Measurements from ENCODE around the gene RIPK1. TPM values are rescaled to one million over a fixed set of nuclear protein-coding genes. Genes with fewer than 3 reads are reported as not detected.

RIPK1 gene
- total RNA-seq, 1 donor from 2014 or later, result 18.4 TPM

DNA sequence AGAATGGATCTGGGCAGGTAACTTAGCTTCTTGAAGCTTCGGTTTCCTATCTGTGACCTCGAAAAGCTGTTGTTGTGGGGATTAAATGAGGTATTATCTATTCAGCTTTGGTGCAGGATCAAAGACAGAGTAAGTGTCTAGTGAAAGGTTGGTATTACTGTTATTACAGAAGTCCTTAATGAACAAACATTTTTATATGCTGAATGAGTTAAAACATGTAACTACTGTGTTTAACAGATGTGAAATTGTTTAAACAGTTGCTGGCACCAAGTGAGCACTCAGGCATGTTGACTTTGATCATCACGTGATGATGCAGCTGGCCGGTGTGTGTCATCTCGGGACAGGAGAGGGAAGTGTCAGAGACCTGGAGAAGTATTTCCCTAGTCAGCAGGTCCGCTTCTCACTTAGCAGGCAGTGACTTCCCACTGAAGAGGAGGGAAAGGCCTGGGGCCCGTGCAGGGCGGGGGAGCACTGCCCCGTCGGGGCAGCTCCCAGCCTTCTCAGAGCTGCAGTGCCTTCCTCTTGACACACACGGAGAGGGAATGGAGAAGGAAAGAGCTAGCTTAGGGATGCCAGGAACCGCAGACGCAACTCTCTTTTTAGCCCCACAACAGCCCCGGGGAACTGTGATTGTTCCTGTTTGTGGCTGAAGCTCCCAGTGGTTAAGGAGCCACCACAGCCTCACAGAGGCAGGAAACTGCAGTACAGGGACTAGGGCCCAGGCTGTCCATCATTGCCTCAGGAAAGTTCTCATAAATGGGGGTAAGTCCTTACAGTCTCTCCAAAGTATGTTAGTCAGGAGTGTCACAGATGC lies 71.0 kb downstream of the RIPK1 start:
- Mint-ChIP-seq H3K9me3 (no peaks in the 10 kb centered on the region), H3K27ac (no peak overlapping the region), H3K27me3 (ENCODE audit: low read depth) (no peaks in the 10 kb centered on the region)

DNA sequence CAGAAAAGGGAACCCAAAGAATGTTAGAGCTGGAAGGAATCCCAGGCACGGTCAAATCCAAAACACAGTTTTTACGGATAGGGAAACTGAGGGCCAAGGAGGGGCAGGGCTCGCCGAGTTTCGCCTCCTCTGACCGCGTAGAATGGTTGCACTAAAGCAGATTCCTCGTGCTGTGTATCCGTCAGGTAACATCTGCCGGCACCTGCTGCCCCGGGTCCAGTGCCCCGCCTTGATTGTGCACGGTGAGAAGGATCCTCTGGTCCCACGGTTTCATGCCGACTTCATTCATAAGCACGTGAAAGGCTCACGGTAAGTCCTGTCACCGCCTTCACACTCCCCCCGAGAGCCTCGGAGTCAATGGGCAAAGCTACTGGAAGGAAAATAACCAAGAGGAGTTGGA lies 71.9 kb downstream of the RIPK1 start:
- Mint-ChIP-seq H3K4me3 (no peak overlapping the region), H3K27me3 (ENCODE audit: low read depth) (no peaks in the 10 kb centered on the region), H3K4me1 (no peaks in the 10 kb centered on the region), H3K36me3 (peaks cover 61% of the 10 kb centered on the region), H3K9me3 (no peaks in the 10 kb centered on the region), H3K27ac (no peak overlapping the region)
- TF ChIP-seq, protein P1, sequence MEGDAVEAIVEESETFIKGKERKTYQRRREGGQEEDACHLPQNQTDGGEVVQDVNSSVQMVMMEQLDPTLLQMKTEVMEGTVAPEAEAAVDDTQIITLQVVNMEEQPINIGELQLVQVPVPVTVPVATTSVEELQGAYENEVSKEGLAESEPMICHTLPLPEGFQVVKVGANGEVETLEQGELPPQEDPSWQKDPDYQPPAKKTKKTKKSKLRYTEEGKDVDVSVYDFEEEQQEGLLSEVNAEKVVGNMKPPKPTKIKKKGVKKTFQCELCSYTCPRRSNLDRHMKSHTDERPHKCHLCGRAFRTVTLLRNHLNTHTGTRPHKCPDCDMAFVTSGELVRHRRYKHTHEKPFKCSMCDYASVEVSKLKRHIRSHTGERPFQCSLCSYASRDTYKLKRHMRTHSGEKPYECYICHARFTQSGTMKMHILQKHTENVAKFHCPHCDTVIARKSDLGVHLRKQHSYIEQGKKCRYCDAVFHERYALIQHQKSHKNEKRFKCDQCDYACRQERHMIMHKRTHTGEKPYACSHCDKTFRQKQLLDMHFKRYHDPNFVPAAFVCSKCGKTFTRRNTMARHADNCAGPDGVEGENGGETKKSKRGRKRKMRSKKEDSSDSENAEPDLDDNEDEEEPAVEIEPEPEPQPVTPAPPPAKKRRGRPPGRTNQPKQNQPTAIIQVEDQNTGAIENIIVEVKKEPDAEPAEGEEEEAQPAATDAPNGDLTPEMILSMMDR (IDR thresholded peaks at IDR 0.05; ENCODE audit: unreplicated experiment), result no peak
- no peak for DNase-seq (ENCODE audit: low spot score in 2 of 2, unreplicated experiment in 2 of 2)

More for the DNA sequence above, 71.0 kb downstream of the RIPK1 start:
- TF ChIP-seq, protein P1 (IDR thresholded peaks at IDR 0.05; ENCODE audit: unreplicated experiment), result no peak
- no peak overlapping the region for H3K4me3 Mint-ChIP-seq
- H3K36me3 Mint-ChIP-seq, result peaks cover 58% of the 10 kb centered on the region
- DNase-seq (ENCODE audit: low spot score in 2 of 2, unreplicated experiment in 2 of 2), result no peak
- H3K4me1 Mint-ChIP-seq, result no peaks in the 10 kb centered on the region

DNA sequence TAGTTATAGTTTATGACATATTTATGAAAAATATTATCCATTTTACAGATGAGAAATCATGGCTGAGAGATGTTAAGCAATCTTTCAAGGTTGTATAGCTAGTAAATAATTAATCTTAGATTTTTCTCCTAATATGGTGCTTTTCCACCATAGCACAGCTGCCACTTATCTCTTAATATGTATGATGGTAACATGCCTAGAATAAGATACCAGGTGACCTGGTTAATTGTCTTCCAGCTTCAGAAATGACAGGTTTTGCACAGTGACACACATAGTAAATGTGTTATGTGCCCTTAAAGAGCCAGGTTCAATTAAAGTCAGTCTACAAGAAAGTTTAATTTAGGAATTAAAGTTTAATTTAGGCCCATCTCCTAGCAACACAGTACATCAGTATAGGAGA lies 74.2 kb downstream of the RIPK1 start:
- Mint-ChIP-seq H3K36me3 (peaks cover 50% of the 10 kb centered on the region), H3K27ac (no peak overlapping the region), H3K27me3 (ENCODE audit: low read depth) (no peaks in the 10 kb centered on the region), H3K4me3 (no peak overlapping the region), H3K4me1 (no peaks in the 10 kb centered on the region), H3K9me3 (no peaks in the 10 kb centered on the region)
- TF ChIP-seq, protein P1 (IDR thresholded peaks at IDR 0.05; ENCODE audit: unreplicated experiment), result no peak
- no peak for DNase-seq (ENCODE audit: low spot score in 2 of 2, unreplicated experiment in 2 of 2)

DNA sequence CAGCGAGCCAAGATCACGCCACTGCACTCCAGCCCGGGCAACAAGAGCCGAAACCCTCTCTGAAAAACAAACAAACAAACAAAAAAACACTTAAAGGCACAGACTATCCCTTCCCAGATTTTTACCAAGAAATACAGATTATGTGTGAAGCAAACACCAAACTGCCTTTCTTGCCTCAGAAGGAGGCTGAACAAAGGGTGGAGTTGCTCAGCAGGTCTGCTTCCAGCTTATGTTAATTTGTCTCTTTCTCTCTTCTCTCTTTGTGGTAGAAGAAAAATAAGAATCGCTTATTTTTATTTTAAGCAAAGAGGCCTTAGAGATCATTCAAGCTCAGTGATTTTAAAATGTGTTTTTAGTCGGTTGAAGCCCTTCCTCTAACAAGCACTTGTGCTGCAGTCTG lies 74.9 kb downstream of the RIPK1 start:
- DNase-seq (ENCODE audit: low spot score in 2 of 2, unreplicated experiment in 2 of 2), result no peak
- Mint-ChIP-seq H3K4me1 (no peaks in the 10 kb centered on the region), H3K4me3 (no peak overlapping the region), H3K36me3 (peaks cover 49% of the 10 kb centered on the region), H3K27me3 (ENCODE audit: low read depth) (no peaks in the 10 kb centered on the region), H3K9me3 (no peaks in the 10 kb centered on the region), H3K27ac (no peak overlapping the region)
- TF ChIP-seq, protein P1 (IDR thresholded peaks at IDR 0.05; ENCODE audit: unreplicated experiment), result no peak

DNA sequence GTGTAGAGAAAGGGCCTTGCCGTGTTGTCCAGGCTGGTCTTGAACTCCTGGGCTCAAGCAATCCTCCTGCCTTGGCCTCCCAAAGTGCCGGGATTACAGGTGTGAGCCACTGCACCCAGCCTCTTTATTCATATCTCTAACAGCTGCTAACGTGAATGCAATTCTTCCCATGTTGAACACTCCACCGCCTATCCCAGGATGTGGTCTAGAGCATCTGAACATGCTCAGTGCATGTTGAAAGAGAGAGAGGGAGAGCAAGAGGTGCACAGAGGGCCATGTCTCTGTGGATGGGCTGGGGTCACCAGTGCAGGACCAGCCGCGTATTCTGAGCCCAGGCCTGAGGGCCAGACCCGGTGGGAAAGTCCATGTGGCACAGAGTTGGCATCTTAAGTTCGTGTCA lies 76.3 kb downstream of the RIPK1 start:
- H3K27ac Mint-ChIP-seq, result no peak overlapping the region
- H3K4me3 Mint-ChIP-seq, result no peak overlapping the region
- no peak for DNase-seq (ENCODE audit: low spot score in 2 of 2, unreplicated experiment in 2 of 2)
- peaks cover 50% of the 10 kb centered on the region for H3K36me3 Mint-ChIP-seq
- H3K27me3 Mint-ChIP-seq (ENCODE audit: low read depth), result no peaks in the 10 kb centered on the region
- H3K9me3 Mint-ChIP-seq, result no peaks in the 10 kb centered on the region
- TF ChIP-seq, protein P1 (IDR thresholded peaks at IDR 0.05; ENCODE audit: unreplicated experiment), result no peak
- H3K4me1 Mint-ChIP-seq, result no peaks in the 10 kb centered on the region
